ENCODE data around the gene MYOZ3. TPM values are rescaled to one million over a fixed set of nuclear protein-coding genes. Genes with fewer than 3 reads are reported as not detected.

MYOZ3 gene
- total and polyA plus RNA-seq, 10 of the 15 experiments (the other 5 are each of a cell fraction or from before 2014, with no cell fraction given) = 0.04 to 1.1 (median 0.10) TPM; not detected in 4

DNA sequence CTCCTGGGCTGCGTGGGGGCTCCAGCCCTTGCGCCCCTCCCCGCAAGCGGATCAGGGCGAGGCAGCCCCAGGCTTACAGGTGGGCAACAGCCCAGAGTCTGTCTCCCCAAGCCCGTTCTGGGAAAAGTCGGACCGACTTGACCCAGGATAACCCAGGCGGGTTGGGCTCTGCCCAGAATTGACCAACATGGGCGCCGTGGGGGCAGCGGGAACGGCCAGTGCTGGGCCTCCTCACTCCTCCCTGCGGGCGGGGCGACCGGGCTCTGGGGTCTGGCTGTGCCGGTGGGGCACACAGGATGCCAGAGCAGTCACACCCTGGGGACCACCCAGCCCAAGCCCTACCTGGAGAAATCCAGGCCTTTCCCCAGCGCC, 35.9 kb upstream of the MYOZ3 start:
- H3K27me3 ChIP-seq (replicated peaks in 1 of 2; ENCODE audit: control insufficient read depth in 2 of 2, insufficient read depth in 2 of 2, low read length in 1 of 2) = no peaks in the 10 kb centered on the region
- in situ Hi-C loops (cut with MboI) = no loop called here
- no peak overlapping the region for H2AFZ ChIP-seq (ENCODE audit: control insufficient read depth, low read depth, low read length)
- peak overlapping the region; percentile 73 for H3K4me2 ChIP-seq (ENCODE audit: control insufficient read depth, insufficient read depth)
- H3K79me2 ChIP-seq (ENCODE audit: control insufficient read depth, insufficient read depth, low read length) = peaks cover 35% of the 10 kb centered on the region
- ChIA-PET SMC1A (ENCODE audit: uncharacterized antibody, unreplicated experiment) (interaction anchor here (1.5 kb wide), 1 partner anchor 40 kb away, joined by 8 read pairs; no protein-coding TSS in a partner anchor), POLR2A (interaction anchor here (1.0 to 2.7 kb wide), 6 partner anchors 15 to 212 kb away, joined by 3 to 25 read pairs (median 4); partner anchors contain the start of genes CD74 and RBM22), CTCF (interaction anchor here (1.1 to 3.2 kb wide), 3 partner anchors 28 to 175 kb away, joined by 3 to 17 read pairs (median 15); no protein-coding TSS in a partner anchor), RAD21 (ENCODE audit: unreplicated experiment) (interaction anchor here (1.7 to 2.3 kb wide), 5 partner anchors 19 to 75 kb away, joined by 6 to 17 read pairs (median 9); partner anchors contain the start of gene RBM22)
- H3K9me3 ChIP-seq (replicated peaks; ENCODE audit: control insufficient read depth, insufficient read depth, low read length) = no peaks in the 10 kb centered on the region
- peak overlapping the region; percentile 59 for H3K27ac ChIP-seq (ENCODE audit: control insufficient read depth, insufficient read depth)
- FAIRE-seq = no peak
- H3K4me3 ChIP-seq = peak overlapping the region; percentile 91
- no TSS peak for BruUV-seq (replicated peaks)
- no peaks in the 10 kb centered on the region for H3K36me3 ChIP-seq (ENCODE audit: control insufficient read depth in 2 of 2, insufficient read depth in 2 of 2, low read length in 1 of 2)
- TF ChIP-seq NR2F1 (conservative IDR thresholded peaks at IDR 0.05) = 0 out of 2 replicates have a peak, but pooled peaks have one; percentile 13
- 0 out of 2 replicates have a peak, but pooled peaks have one; percentile 13 for TF ChIP-seq POLR2A (IDR thresholded peaks at IDR 0.05; ENCODE audit: low read depth, low read length)
- no peak for TF ChIP-seq TCF12 (IDR thresholded peaks at IDR 0.05; ENCODE audit: low read depth, low read length)
- 7% methylated on average over 16 of the region's 19 CpGs for WGBS (ENCODE audit: insufficient coverage, insufficient replicate concordance, low lambda C conversion rate, missing lambda C conversion rate)
- peak overlapping the region; percentile 58 for H3K9ac ChIP-seq (ENCODE audit: control insufficient read depth, insufficient read depth, low read length)
- H4K20me1 ChIP-seq (ENCODE audit: control insufficient read depth, insufficient read depth) = no peaks in the 10 kb centered on the region
- H3K4me1 ChIP-seq (ENCODE audit: control insufficient read depth, insufficient read depth, low read length) = peaks cover 40% of the 10 kb centered on the region
- intact Hi-C loops (cut with micrococcal nuclease; ENCODE audit: unreplicated experiment) = loop anchor here (10.0 kb wide), 1 partner anchor 170 kb away; no protein-coding TSS in a partner anchor
- no peak for DNase-seq (ENCODE audit: low read depth, low spot score)
- ATAC-seq = peak; percentile 22

DNA sequence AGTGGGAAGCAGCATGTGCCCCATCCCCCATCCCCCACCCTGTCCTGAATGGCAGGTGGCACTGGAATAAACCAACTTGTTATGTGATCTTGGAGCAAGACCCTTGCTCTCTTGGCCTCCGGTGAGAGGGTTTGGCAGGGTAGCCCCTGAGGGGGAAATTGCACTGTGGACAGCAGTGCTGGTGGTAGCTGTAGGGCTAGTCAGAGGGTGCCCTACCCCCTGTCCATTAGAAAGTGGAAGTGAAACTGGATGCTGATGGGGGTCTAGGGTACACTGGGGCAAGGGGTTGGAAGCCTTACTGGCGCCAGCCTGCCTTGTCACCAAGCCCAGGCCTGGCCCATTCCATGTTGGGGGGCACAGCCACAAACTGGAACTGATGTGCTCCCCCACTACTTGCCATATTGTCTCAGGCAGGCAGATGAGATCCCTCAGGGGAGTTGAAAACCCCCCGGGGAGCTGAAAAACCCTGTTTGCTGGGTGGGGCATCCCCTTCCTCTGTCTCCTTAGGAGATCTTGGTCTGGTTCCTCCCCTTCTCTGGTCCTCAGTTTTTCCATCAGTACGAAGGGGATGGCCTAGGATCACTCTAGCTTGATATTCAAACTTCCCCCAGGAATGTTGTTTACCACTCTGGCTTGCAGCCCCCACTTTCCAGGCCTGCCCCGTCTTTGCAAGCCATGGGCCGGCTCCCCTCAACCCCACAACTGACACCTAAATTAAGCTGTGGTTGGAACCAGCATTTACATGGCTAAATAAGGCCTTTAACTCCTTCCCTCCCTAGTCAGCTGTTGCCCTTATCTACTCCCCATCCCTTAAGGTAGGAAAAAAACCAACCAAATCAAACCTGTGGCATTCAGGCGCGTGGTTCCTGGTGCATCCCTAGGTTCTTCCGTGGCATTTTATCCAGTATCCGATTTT, 35.0 kb upstream of the MYOZ3 start:
- H3K27me3 ChIP-seq (replicated peaks in 1 of 2; ENCODE audit: control insufficient read depth in 2 of 2, insufficient read depth in 2 of 2, low read length in 1 of 2) = no peaks in the 10 kb centered on the region
- ChIA-PET RAD21 (ENCODE audit: unreplicated experiment) (interaction anchor here (0.7 to 2.3 kb wide), 20 partner anchors 14 to 586 kb away, joined by 3 to 17 read pairs (median 4); partner anchors contain the start of genes IRGM and RBM22), POLR2A (interaction anchor here (0.5 to 2.7 kb wide), 15 partner anchors 14 to 628 kb away, joined by 3 to 25 read pairs (median 3); partner anchors contain the start of genes ANXA6 and CD74), CTCF (interaction anchor here (0.7 to 3.2 kb wide), 11 partner anchors 17 to 176 kb away, joined by 3 to 17 read pairs (median 5); partner anchors contain the start of gene RBM22), SMC1A (ENCODE audit: uncharacterized antibody, unreplicated experiment) (interaction anchor here (0.7 to 3.1 kb wide), 20 partner anchors 12 to 220 kb away, joined by 3 to 21 read pairs (median 4); partner anchors contain the start of genes IRGM and RBM22)
- H3K27ac ChIP-seq (ENCODE audit: control insufficient read depth, insufficient read depth) = peak overlapping the region; percentile 59
- ATAC-seq = peak; percentile 72
- peak; percentile 57 for DNase-seq (ENCODE audit: low read depth, low spot score)
- no peak for FAIRE-seq
- peak overlapping the region; percentile 91 for H3K4me3 ChIP-seq
- in situ Hi-C loops (cut with MboI) (no loop called here), intact Hi-C loops (cut with micrococcal nuclease; ENCODE audit: unreplicated experiment) (loop anchor here (1.0 to 10.0 kb wide), 2 partner anchors 63 to 171 kb away; no protein-coding TSS in a partner anchor)
- H3K9ac ChIP-seq (ENCODE audit: control insufficient read depth, insufficient read depth, low read length) = peak overlapping the region; percentile 58
- H3K4me2 ChIP-seq (ENCODE audit: control insufficient read depth, insufficient read depth) = peak overlapping the region; percentile 73
- H3K4me1 ChIP-seq (ENCODE audit: control insufficient read depth, insufficient read depth, low read length) = peaks cover 40% of the 10 kb centered on the region
- BruUV-seq (replicated peaks) = TSS peak; percentile 54
- H4K20me1 ChIP-seq (ENCODE audit: control insufficient read depth, insufficient read depth) = no peaks in the 10 kb centered on the region
- H3K36me3 ChIP-seq (ENCODE audit: control insufficient read depth in 2 of 2, insufficient read depth in 2 of 2, low read length in 1 of 2) = no peaks in the 10 kb centered on the region
- peaks cover 35% of the 10 kb centered on the region for H3K79me2 ChIP-seq (ENCODE audit: control insufficient read depth, insufficient read depth, low read length)
- peak overlapping the region; percentile 19 for H2AFZ ChIP-seq (ENCODE audit: control insufficient read depth, low read depth, low read length)
- 35% methylated on average over 10 of the region's 10 CpGs for WGBS (ENCODE audit: insufficient coverage, insufficient replicate concordance, low lambda C conversion rate, missing lambda C conversion rate)
- no peaks in the 10 kb centered on the region for H3K9me3 ChIP-seq (replicated peaks; ENCODE audit: control insufficient read depth, insufficient read depth, low read length)
- peak; percentile 24; the same call in 1 of the 2 replicates for TF ChIP-seq POLR2A (IDR thresholded peaks at IDR 0.05; ENCODE audit: low read depth, low read length)
- TF ChIP-seq BACH1 (IDR thresholded peaks at IDR 0.05; ENCODE audit: borderline replicate concordance) = peak; percentile 5; the same call in 1 of the 2 replicates
- no peak for TF ChIP-seq CUX1 (IDR thresholded peaks at IDR 0.05; ENCODE audit: insufficient replicate concordance, low read depth, low read length)
- peak; percentile 85 for TF ChIP-seq IKZF1 (conservative IDR thresholded peaks at IDR 0.05)
- TF ChIP-seq BHLHE40 (IDR thresholded peaks at IDR 0.05; ENCODE audit: borderline replicate concordance in 1 of 2, low read depth in 2 of 2, low read length in 1 of 2) = peak; percentile 18 to 46; a peak in 3 of 4 replicates
- TF ChIP-seq TCF7 (IDR thresholded peaks at IDR 0.05; ENCODE audit: borderline replicate concordance) = no peak
- no peak for TF ChIP-seq SMARCA5 (IDR thresholded peaks at IDR 0.05)
